Measurements from ENCODE around the gene ISM1. TPM values are rescaled to one million over a fixed set of nuclear protein-coding genes. Genes with fewer than 3 reads are reported as not detected.

Gene ISM1
- total RNA-seq, 1 experiment from 2014 or later = 0.20 TPM

GRCh38 chr20:13251106-13251903 lies 30.2 kb downstream of the ISM1 start:
- Histone ChIP-seq H3K14ac (ENCODE audit: insufficient read depth, low read length) (no peak overlapping the region), H2BK12ac (ENCODE audit: insufficient read length, low read depth, low read length) (no peak overlapping the region), H2AFZ (ENCODE audit: low read length) (no peak overlapping the region), H3K4ac (ENCODE audit: low read depth, low read length) (no peak overlapping the region), H3K56ac (ENCODE audit: insufficient read length, low read depth, low read length) (no peak overlapping the region), H4K91ac (ENCODE audit: insufficient read length, low read depth, low read length) (no peak overlapping the region), H3K4me1 (ENCODE audit: insufficient read depth, low read length) (no peaks in the 10 kb centered on the region), H4K20me1 (ENCODE audit: control insufficient read depth, insufficient read depth, insufficient read length) (no peaks in the 10 kb centered on the region), H2BK20ac (ENCODE audit: low read depth, low read length, poor library complexity, severe bottlenecking) (no peak overlapping the region), H3K4me2 (ENCODE audit: insufficient read depth, insufficient read length, low read length) (no peak overlapping the region), H3K9ac (ENCODE audit: extremely low read depth, insufficient read length, low read length) (no peak overlapping the region), H3T11ph (ENCODE audit: low read length) (no peak overlapping the region), H3K23ac (ENCODE audit: insufficient read length, low read depth, low read length) (no peak overlapping the region), H3K27me3 (ENCODE audit: insufficient read depth, low read length) (no peaks in the 10 kb centered on the region), H3K79me1 (ENCODE audit: insufficient read depth, low read depth, low read length, poor library complexity, severe bottlenecking) (no peaks in the 10 kb centered on the region), H3K18ac (ENCODE audit: insufficient read length, low read depth, low read length) (no peak overlapping the region), H2BK5ac (ENCODE audit: insufficient read length, low read length) (no peak overlapping the region), H4K5ac (ENCODE audit: insufficient read length, low read depth, low read length) (no peak overlapping the region), H2BK120ac (ENCODE audit: low read depth, low read length, poor library complexity, severe bottlenecking) (no peak overlapping the region), H3K79me2 (ENCODE audit: insufficient read depth, low read length) (no peaks in the 10 kb centered on the region), H3K27ac (ENCODE audit: insufficient read length, low read depth, low read length) (no peak overlapping the region), H4K8ac (replicated peaks; ENCODE audit: insufficient read length, low read depth, low read length) (no peak overlapping the region), H2BK15ac (ENCODE audit: low read depth, low read length) (no peak overlapping the region), H2AK5ac (ENCODE audit: insufficient read length, low read length) (no peak overlapping the region), H3K23me2 (ENCODE audit: insufficient read length, low read depth, low read length, poor library complexity, severe bottlenecking) (no peaks in the 10 kb centered on the region), H3K9me3 (ENCODE audit: control insufficient read depth, low read depth, low read length) (no peaks in the 10 kb centered on the region)
- no peaks in the 10 kb centered on the region; the same call in none of the 2 replicates for H3K27me3 Mint-ChIP-seq (ENCODE audit: low read depth)
- no peak for DNase-seq
- no peaks in the 10 kb centered on the region; a peak in 1 of 7 replicates for H3K36me3 Mint-ChIP-seq (ENCODE audit: insufficient read depth in 1 of 3, low read depth in 3 of 3)
- H3K4me3 Mint-ChIP-seq = no peak overlapping the region
- H3K27ac Mint-ChIP-seq = no peak overlapping the region
- TF ChIP-seq CTCF (conservative IDR thresholded peaks at IDR 0.05) = no peak
- WGBS (ENCODE audit: extremely low coverage, insufficient read length, low lambda C conversion rate) = no CpG with 5 or more reads among the region's 8 CpGs
- no peaks in the 10 kb centered on the region; a peak in 1 of 5 replicates for H3K9me3 Mint-ChIP-seq
- peaks cover 4 to 5% of the 10 kb centered on the region in 2 experiments; a peak in 2 of 4 replicates for H3K4me1 Mint-ChIP-seq

Measured in H9 (cell line).